Measurements from ENCODE around the gene PLS1.

The PLS1 gene

DNA sequence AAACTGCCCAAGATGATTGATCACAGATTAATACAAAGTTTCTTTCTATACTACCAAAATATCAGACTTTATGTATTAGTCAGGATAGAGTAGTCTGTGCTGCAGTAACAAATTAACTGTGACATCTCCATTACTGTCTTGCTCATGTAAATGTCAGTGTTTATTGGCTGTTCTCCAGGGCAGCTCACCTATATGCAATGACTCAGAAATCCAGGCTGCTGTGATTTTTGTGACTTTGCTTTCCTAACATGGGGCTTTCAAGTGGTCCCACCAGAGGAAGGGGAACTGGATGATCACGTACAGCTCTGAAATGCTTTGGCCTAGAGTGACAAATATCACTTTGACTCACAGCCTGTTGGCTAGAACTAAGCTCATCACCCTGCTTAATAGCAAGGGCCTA is 12.9 kb downstream of the PLS1 start:
- Histone ChIP-seq H3F3A (ENCODE audit: control insufficient read depth, insufficient read depth) (no peaks in the 10 kb centered on the region), H3K27ac (ENCODE audit: low read depth, low read length) (no peak overlapping the region), H3K9me3 (ENCODE audit: control insufficient read depth, insufficient read depth, low read length) (no peaks in the 10 kb centered on the region), H3K9me2 (replicated peaks; ENCODE audit: control insufficient read depth, low read length) (no peaks in the 10 kb centered on the region), H3K4me2 (ENCODE audit: low read length) (no peak overlapping the region), H3K4me1 (ENCODE audit: control insufficient read depth, low read length) (no peaks in the 10 kb centered on the region), H3K79me2 (ENCODE audit: control insufficient read depth, low read length) (no peaks in the 10 kb centered on the region; the same call in 1 of the 2 replicates), H3K4me3 (ENCODE audit: low read length) (no peak overlapping the region), H3K27me3 (ENCODE audit: control insufficient read depth, low read length) (no peaks in the 10 kb centered on the region), H4K20me1 (ENCODE audit: control insufficient read depth, insufficient read depth, low read depth, low read length) (no peaks in the 10 kb centered on the region), H3K36me3 (ENCODE audit: control insufficient read depth, low read length) (no peaks in the 10 kb centered on the region)
- no peak for TF ChIP-seq EZH2phosphoT487 (IDR thresholded peaks at IDR 0.05; ENCODE audit: borderline replicate concordance, low read length)
- TF ChIP-seq, protein P1, sequence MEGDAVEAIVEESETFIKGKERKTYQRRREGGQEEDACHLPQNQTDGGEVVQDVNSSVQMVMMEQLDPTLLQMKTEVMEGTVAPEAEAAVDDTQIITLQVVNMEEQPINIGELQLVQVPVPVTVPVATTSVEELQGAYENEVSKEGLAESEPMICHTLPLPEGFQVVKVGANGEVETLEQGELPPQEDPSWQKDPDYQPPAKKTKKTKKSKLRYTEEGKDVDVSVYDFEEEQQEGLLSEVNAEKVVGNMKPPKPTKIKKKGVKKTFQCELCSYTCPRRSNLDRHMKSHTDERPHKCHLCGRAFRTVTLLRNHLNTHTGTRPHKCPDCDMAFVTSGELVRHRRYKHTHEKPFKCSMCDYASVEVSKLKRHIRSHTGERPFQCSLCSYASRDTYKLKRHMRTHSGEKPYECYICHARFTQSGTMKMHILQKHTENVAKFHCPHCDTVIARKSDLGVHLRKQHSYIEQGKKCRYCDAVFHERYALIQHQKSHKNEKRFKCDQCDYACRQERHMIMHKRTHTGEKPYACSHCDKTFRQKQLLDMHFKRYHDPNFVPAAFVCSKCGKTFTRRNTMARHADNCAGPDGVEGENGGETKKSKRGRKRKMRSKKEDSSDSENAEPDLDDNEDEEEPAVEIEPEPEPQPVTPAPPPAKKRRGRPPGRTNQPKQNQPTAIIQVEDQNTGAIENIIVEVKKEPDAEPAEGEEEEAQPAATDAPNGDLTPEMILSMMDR (IDR thresholded peaks at IDR 0.05; ENCODE audit: low read depth, low read length, poor library complexity, severe bottlenecking): no peak

GRCh38 chr3:142611206-142611605 is 15.0 kb downstream of the PLS1 start:
- Histone ChIP-seq H3K27ac (ENCODE audit: low read depth, low read length) (no peak overlapping the region), H3K27me3 (ENCODE audit: control insufficient read depth, low read length) (no peaks in the 10 kb centered on the region), H3K9me3 (ENCODE audit: control insufficient read depth, insufficient read depth, low read length) (no peaks in the 10 kb centered on the region), H4K20me1 (ENCODE audit: control insufficient read depth, insufficient read depth, low read depth, low read length) (no peaks in the 10 kb centered on the region), H3K9me2 (replicated peaks; ENCODE audit: control insufficient read depth, low read length) (no peaks in the 10 kb centered on the region), H3F3A (ENCODE audit: control insufficient read depth, insufficient read depth) (no peaks in the 10 kb centered on the region), H3K79me2 (ENCODE audit: control insufficient read depth, low read length) (no peaks in the 10 kb centered on the region; the same call in 1 of the 2 replicates), H3K4me1 (ENCODE audit: control insufficient read depth, low read length) (no peaks in the 10 kb centered on the region), H3K36me3 (ENCODE audit: control insufficient read depth, low read length) (no peaks in the 10 kb centered on the region), H3K4me2 (ENCODE audit: low read length) (no peak overlapping the region), H3K4me3 (ENCODE audit: low read length) (no peak overlapping the region)
- no peak for TF ChIP-seq EZH2phosphoT487 (IDR thresholded peaks at IDR 0.05; ENCODE audit: borderline replicate concordance, low read length)
- TF ChIP-seq, protein P1 (IDR thresholded peaks at IDR 0.05; ENCODE audit: low read depth, low read length, poor library complexity, severe bottlenecking): no peak

DNA sequence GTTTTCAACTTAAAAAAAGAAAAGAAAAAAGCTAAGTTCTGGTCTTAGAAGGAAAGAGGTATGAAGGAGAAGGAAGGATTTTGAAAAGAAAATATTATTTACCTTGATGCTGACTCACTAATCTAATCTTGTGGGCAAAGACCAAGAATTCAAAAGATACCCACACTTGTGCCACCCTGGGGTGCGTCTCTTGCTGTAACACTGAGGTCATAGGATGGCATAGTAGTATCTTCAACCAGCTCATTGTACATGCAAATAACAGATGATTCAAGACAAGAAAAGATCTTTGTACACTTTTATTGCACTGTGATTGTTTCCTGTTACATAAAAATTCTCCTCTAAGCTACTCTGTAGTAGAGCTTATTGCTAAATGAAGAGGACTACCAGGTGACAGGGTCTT is 17.3 kb downstream of the PLS1 start:
- H3F3A ChIP-seq (ENCODE audit: control insufficient read depth, insufficient read depth): no peaks in the 10 kb centered on the region
- no peaks in the 10 kb centered on the region for H4K20me1 ChIP-seq (ENCODE audit: control insufficient read depth, insufficient read depth, low read depth, low read length)
- H3K4me1 ChIP-seq (ENCODE audit: control insufficient read depth, low read length): no peaks in the 10 kb centered on the region
- TF ChIP-seq, protein P1 (IDR thresholded peaks at IDR 0.05; ENCODE audit: low read depth, low read length, poor library complexity, severe bottlenecking): no peak
- no peak for TF ChIP-seq EZH2phosphoT487 (IDR thresholded peaks at IDR 0.05; ENCODE audit: borderline replicate concordance, low read length)
- H3K4me3 ChIP-seq (ENCODE audit: low read length): no peak overlapping the region
- H3K27me3 ChIP-seq (ENCODE audit: control insufficient read depth, low read length): no peaks in the 10 kb centered on the region
- H3K79me2 ChIP-seq (ENCODE audit: control insufficient read depth, low read length): no peaks in the 10 kb centered on the region
- no peaks in the 10 kb centered on the region for H3K36me3 ChIP-seq (ENCODE audit: control insufficient read depth, low read length)
- H3K27ac ChIP-seq (ENCODE audit: low read depth, low read length): no peak overlapping the region
- no peaks in the 10 kb centered on the region for H3K9me2 ChIP-seq (replicated peaks; ENCODE audit: control insufficient read depth, low read length)
- H3K9me3 ChIP-seq (ENCODE audit: control insufficient read depth, insufficient read depth, low read length): no peaks in the 10 kb centered on the region
- no peak overlapping the region for H3K4me2 ChIP-seq (ENCODE audit: low read length)
